ENCODE data around the gene TATDN2. TPM values are rescaled to one million over a fixed set of nuclear protein-coding genes. Genes with fewer than 3 reads are reported as not detected.

Gene TATDN2
- total RNA-seq, 1 donor from 2014 or later = 31.7 TPM

DNA sequence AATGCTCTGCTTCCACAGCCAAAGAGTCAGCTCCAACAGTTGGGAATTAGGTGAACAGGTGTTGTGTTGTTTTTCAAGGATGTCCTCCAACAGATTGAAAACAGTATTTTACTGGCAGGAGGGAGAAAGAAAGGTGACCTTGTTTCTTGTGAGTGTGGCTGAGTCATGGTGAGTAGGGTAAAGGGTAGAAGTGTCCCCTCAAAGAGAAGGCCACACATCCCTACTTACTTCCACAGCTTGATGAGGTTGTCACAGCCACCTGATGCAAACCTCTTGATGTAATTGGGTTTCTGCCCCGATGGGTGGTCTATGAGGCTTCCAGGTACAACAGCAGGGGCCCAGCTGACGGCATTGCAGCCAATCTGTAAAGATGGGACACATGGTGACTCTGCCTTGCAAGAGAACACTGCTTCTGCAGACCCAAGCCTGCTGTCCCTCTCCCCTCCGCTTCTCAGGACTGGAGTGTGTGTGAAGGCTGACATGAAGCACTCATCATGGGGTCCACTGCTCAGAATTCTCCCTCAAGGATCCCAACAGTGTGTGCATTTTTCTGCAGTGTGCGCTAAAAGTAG lies 57.2 kb downstream of the TATDN2 start:
- no peak for DNase-seq (ENCODE audit: low spot score)
- ATAC-seq = no peak
- intact Hi-C loops (cut with DNase I) = no loop called here

DNA sequence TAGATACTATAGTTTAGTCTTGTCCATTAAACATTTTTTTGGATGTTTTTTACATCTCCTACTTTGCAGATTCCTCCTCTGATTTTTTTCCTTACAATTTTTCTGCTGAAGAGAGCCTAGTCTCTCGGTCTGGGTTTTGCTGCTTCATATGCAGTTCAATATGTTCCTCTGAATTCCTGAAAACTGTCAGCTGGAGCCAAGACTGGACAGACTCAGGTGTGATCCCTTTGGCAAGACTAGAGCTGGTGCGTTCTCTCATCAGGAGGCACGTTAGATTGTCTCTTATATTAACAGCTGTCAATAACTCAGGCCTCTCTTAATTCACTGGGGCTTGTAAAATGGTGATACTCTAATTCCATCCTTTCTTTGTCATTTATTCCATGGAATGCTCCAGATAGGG lies 57.9 kb downstream of the TATDN2 start:
- intact Hi-C loops (cut with DNase I) = no loop called here
- DNase-seq (ENCODE audit: low spot score) = no peak
- no peak for ATAC-seq

DNA sequence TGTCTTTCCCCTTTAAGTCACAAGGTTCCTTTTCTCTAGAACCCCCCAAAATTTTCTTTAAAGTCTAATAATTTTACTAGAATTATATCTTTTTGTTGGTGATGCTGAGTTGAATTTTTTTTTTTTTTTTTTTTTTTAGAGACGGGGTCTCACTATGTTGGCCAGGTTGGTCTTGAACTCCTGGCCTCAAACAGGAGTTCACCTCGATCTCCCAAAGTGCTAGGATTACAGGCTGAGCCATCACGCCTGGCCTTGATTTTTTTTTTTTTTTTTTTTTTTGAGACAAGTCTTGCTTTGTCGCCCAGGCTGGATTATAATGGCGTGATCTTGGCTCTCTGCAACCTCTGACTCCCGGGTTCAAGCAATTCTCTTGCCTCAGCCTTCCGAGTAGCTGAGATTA lies 60.4 kb downstream of the TATDN2 start:
- ATAC-seq (no peak), DNase-seq (ENCODE audit: low spot score) (no peak)
- intact Hi-C loops (cut with DNase I) = no loop called here

DNA sequence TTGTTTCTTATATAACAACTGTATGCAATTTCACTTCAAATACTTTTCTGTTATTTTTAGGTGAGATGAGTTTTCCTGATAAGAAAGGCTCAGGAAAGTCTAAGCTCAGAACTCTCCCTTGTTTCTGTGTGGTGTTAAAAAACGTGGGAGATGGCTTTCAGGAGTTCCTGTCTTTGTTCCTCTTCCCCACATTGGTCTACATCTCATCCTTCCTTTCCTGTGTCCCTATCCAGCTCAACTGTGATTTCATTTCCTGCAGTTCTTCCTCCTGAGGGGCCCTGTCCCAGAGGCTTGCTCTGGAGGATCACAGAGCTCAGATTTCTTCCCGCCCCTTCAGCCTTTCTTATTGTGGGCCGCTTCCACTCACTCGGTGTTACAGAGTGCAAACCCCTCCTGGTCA lies 61.5 kb downstream of the TATDN2 start:
- no peak for ATAC-seq
- DNase-seq (ENCODE audit: low spot score) = no peak
- intact Hi-C loops (cut with DNase I) = no loop called here

DNA sequence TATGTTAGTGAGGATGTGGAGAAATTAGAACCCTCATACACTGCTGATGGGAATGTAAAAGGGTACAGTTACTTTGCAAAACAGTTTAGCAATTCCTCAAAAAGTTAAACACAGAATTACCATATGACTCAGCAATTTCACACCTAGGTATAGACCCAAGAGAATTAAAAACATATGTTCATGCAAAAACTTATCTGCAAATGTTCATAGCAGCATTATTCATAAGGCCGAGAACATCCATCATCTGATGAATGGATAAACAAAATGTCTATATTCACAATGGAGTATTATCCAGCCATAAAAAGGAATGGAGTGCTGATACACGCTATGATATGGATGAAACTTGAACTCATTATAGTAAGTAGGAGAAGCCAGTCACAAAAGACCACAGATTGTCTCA lies 62.3 kb downstream of the TATDN2 start:
- intact Hi-C loops (cut with DNase I) = no loop called here
- no peak for DNase-seq (ENCODE audit: low spot score)
- ATAC-seq = no peak

DNA sequence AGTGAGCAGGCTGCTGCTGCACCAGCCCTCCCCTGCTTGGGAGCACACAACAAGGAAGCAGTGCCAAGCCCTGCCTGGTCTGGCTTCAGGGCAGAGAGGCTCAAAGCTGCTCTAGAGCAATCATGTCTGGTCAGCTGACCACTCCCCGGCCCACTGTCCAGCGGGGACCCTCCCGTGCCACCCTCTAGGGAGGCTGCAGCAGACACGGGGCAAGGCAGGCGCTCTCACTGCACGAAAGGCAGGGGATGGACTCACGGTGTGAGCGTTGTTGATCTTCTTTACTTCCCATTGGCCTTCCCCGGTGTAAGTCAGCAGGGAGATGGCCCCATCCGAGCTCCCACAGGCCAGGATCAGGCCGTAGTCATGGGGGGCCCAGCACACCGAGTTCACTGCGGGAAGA lies 63.5 kb downstream of the TATDN2 start:
- intact Hi-C loops (cut with DNase I) = no loop called here
- ATAC-seq = peak; percentile 17
- no peak for DNase-seq (ENCODE audit: low spot score)

DNA sequence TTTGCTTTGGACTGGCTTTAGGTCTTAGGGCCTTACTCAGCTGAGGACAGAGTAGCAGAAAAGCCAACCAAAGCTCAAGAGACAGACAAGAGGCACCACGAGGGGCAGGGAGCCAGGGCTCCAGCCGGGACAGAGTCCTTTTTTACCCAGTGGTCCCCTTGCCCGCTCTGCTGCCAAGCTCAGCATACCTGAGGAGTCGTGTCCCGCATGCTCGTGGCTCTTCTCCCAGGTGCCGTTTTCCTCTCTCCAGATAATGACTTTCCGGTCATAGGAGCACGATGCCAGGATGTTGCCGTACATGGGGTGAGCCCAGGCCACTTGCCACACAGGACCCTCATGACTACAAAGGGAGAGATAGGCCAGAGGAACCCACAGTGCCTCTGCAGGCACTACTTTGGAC lies 64.1 kb downstream of the TATDN2 start:
- intact Hi-C loops (cut with DNase I) = no loop called here
- no peak for DNase-seq (ENCODE audit: low spot score)
- no peak for ATAC-seq

DNA sequence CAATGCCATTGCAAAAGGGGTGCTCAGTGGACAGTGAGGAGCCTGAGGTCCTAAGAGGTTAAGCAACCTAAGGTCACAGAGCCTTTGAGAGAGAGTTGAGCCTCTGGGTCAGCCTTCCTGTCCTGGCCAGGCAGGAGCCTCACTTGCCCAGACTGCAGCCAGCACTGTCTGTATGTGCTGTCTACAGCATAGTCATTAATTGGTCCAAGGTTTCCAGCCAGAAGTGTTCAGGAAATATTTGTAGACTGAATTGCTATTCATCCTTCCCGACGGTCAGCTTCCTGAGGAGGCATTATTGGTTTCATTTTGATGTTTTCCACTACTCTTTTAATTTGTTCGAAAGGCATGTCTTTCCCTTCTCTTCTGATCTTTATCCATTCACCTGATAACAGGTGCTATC lies 64.6 kb downstream of the TATDN2 start:
- DNase-seq (ENCODE audit: low spot score) (no peak), ATAC-seq (no peak)

DNA sequence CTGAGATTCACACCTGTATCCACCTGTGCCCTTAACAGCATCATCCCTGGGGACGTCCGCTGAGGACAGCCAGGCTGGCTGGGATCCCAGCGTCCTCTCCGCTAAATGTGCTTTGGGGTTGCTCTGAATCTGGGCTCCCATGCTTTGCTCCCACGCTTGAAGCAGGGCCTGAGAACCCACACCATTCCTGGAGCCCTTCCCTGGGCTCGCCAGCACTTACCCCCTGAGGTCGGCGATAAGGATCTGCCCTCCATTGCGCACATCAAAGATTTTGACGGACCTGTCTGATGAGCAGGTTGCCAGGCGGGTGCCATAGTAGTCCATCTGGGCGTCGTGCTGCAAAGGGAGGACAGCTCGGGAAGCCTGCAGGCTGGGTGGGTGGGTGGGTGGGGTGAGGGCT lies 66.8 kb downstream of the TATDN2 start:
- DNase-seq (ENCODE audit: low spot score) (no peak), ATAC-seq (no peak)
- intact Hi-C loops (cut with DNase I) = no loop called here

More for the DNA sequence above, 64.6 kb downstream of the TATDN2 start:
- intact Hi-C loops (cut with DNase I) = no loop called here

DNA sequence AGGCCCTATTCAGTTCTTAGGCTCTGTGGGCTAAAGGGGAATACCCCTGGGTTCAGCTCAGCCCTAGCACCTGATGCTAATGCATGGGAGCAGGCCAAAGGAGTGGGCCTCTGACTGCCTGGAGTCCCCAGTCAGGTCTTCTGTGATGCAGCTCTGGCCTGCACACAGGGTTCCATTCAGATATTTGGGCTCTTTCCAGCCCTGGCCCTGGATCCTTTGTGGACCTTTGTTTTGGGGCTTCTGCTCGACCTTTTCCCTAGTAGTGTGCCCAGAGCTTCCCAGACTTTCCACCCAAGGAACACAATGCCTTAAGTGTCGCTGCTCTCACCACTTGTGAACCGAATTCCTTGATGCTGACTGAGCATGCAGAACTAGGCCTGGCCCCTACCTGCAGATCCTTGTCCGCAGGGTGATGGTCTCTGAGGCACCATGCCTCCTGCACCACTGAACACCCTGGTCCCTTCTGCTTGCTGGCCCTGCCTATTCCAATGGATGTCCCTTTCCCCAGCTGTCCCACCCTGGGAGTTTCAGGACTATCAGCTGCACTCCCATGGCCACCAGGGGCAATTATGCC lies 67.6 kb downstream of the TATDN2 start:
- ATAC-seq (no peak), DNase-seq (ENCODE audit: low spot score) (no peak)
- intact Hi-C loops (cut with DNase I) = no loop called here

DNA sequence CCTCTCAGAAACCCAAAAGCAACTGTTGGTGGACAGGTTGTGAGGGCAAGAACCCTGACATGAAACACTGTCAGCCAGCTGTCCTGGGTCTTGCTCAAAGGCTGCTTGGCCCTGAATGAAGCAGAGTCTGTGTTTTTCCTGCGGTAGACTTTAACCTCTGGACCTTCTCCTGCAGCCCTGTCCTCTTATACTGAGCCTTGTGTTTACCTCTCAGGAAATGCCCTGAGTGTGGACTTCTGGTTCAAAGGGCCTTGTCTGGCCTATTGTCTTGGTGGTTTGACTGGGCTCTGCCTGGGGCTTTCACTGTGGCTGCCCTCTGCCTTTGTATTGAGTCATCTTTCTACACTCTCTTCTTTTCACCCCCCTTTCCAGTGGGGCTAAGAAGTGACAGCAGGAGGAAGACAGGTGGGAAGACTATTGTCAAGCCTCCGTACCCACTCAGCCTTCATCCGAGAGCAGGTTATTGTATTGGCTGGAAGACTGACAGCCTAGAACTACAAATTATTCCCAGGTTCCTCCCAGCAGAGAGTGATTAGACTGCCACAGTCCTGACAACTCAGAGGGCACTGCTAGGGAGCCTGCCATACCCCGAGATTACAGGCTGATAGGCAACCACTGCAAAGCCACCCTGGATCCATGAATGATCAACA lies 69.2 kb downstream of the TATDN2 start:
- ATAC-seq (no peak), DNase-seq (ENCODE audit: low spot score) (no peak)
- intact Hi-C loops (cut with DNase I) = no loop called here

DNA sequence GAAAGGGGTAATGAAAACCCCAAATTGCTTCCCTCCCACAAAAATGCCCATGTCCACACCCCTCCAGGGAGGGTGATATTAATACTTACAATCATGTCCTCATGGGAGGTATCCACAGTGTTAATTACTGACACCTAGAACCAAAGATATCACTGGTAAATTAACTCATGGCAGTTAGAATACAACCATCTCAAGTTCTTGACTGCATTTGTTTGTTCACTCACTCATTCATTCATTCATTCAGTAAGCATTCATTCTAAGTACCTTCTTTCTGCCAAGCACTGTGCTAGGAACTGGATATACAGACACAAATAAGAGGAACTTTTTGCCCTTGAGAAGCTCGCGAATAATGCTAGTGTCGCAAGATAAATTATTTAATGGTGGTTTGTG lies 69.7 kb downstream of the TATDN2 start:
- ATAC-seq (no peak), DNase-seq (ENCODE audit: low spot score) (no peak)
- intact Hi-C loops (cut with DNase I) = no loop called here

DNA sequence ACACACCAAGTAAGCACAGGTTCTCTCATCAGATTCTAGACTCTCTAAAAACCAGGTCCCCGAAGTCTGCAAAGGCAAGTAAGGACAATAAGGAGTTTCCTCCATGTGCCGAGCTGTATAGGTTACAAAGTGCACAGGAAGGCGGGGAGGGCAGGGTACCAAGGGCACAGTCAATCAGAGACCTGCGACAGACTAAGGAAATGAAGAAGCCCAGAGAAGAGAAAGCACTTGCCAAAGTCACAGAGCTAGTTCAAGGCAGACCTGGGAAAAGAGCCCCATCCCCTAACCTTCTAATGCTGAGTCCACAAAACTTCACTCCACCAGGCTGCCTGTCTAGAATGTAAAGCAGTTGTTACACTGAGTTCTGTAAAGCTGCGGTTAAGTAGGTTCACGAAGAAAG lies 71.0 kb downstream of the TATDN2 start:
- ATAC-seq = no peak
- intact Hi-C loops (cut with DNase I) = no loop called here
- DNase-seq (ENCODE audit: low spot score) = no peak

DNA sequence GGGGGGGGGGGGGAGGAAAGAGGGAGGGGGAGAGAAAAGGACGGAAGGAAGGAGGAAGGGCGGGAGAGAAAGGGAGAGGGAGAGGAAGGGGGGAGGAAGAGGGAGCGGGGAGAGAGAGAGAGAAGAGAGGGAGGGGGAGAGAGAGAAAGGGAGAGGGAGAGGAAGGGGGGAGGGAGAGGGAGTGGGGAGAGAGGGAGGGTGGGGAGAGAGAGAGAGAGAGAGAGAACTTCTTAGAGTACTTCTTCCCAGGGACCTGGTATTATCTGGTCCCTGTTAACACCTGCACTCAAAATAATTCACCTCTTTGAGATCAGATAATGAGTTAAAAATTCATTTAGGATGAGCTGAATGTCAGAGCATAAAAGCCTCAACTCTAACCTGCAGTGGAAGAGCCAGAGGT lies 71.5 kb downstream of the TATDN2 start:
- ATAC-seq (no peak), DNase-seq (ENCODE audit: low spot score) (no peak)
- intact Hi-C loops (cut with DNase I) = no loop called here

DNA sequence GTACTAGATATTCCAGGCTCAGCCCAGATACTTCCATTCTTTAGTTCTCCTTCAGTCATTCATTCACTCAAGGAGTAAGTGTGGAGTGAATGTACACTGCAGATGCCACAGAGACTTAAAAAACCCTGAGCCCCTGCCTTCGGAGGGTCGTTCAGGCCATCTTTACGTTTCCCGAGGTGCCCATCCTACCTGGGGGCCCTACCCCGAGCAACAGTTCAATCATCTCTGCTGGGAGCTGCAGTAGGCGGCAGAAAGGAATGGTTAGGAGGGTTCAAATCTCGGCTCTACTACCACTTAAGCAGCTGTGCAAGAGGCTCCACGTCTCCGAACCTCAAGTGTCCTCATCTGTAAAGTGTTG lies 72.0 kb downstream of the TATDN2 start:
- DNase-seq (ENCODE audit: low spot score) (no peak), ATAC-seq (peak; percentile 2)
- intact Hi-C loops (cut with DNase I) = no loop called here

DNA sequence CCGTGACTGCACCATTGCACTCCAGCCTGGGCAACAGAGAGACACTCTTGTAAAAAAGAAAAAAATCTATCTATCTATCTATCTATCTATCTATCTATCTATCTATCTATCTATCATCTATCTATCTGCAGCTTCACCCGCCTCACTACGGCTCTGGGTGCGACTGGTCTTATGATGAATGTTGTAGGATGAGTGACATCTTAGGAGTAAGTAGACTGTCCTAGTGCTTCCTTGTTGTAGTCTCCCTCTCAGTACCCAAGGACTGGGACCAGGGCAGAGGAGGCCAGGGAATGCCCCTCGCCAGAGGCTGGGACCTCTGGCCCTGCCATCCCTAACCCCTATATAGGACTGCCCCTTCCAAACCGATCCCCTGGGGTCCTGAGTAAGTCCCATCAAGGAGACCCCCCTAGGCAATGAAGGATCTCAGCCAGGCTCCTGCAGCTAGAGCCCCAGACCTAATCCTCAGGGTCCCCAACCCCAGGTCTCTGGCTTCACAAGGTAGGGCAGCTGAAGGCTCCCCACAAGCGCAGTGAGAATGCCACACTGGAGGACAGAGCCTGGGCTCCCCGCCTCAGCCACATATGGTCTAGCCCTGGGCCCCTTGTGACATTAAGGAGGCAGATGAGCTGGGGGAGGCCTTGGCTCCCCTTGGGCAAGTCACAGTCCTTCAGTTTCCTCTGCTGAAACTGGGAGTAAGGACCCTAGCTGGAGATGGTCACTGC lies 73.5 kb downstream of the TATDN2 start:
- DNase-seq (ENCODE audit: low spot score) (no peak), ATAC-seq (no peak)
- intact Hi-C loops (cut with DNase I) = no loop called here

DNA sequence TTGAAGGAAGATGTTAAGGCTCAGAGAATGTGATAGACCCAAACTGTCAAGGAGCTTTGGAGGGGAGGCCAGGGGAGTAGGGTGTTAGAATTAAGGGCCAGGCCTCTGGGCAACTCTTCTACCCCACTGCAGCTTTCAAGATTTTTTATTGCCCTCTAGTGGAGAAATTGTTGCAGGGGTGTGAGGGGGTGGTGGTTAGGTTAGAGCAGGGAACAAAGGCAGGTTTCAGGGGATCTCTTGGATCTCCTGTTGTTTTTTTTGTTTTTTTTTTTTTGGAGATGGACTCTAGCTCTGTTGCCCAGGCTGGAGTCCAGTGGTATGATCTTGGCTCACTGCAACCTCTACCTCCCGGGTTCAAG lies 74.1 kb downstream of the TATDN2 start:
- no peak for ATAC-seq
- intact Hi-C loops (cut with DNase I) = no loop called here
- no peak for DNase-seq (ENCODE audit: low spot score)

DNA sequence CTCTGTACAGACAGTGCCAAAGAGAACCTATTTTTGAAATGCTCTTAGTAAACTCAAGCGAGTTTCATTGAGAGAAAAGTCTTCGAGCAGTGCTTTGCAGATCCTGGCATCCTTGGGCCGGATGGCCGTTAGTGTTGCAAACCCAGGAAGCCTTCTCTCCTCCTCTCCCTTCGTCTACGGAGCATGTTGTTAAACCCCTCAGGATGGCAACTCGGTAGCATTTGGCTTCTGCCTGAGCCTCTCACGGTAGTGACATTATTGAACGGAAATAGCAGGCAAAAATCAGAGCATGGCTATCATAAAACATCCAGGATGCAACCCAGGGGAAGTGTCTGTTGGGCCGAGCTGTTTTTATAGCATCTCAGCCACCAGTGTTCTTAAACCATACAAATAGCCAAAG lies 79.3 kb downstream of the TATDN2 start:
- DNase-seq (ENCODE audit: low spot score) (no peak), ATAC-seq (no peak)
- intact Hi-C loops (cut with DNase I) = no loop called here

DNA sequence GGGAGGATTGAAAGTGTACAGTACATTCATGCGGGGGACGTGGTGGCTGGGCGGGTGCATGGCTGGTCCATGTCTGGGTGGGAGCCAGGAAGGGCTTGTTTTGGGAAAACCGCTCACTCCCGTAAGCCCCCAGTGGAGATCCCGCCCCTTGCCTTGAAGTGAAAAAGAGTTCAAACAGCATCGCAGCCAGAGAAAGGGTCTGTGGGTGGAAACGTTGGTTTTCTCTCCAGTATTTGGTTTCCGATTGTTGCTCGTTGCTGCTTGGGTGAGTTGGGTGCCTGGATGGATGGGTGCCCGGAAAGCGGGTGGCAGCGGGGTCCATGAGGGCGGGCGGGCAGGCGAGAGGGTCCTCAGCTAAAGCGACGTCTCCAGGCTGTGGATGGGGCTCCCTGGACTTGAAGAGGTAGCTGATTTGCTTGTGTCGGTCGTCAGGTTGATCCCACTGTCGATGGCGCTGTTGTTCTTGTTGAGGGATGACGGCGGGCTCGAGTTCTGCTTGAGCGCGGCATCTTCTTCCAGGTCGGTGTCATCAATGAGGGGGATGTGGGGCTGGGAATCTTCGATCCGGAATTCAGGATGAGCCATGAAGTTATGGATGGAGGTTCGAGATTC lies 80.3 kb downstream of the TATDN2 start:
- no peak for DNase-seq (ENCODE audit: low spot score)
- no peak for ATAC-seq

DNA sequence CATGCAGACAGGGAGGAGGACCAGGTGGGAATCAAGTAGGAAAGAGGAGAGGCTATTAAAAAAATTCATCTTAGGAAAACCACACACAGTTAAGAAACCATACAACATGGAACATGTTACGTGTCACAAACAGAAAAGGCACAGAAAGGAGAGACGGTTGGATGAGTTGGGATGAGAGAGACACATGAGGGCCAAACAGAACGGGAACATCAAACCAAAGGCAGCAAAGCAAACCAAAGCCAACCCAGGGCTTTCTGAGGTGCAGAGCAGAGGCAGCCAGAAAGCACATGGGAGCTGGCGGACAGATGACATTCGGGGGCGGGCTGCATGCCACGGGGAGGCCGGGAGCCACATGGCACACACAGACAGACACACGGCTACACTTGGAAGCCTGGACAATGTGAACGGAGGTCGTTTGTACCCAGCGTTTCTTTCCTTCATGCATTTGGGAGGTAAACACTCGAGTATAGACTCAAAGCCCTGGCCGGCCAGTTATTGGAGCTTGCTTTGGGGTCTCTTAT lies 81.3 kb downstream of the TATDN2 start:
- ATAC-seq (no peak), DNase-seq (ENCODE audit: low spot score) (no peak)
- intact Hi-C loops (cut with DNase I) = no loop called here

More for the DNA sequence above, 80.3 kb downstream of the TATDN2 start:
- intact Hi-C loops (cut with DNase I) = no loop called here

All from sciatic nerve (tissue), 2 donors.